B cell (primary cell): ENCODE results near the gene SLCO4C1.

Source experiments
- CTCF ChIP-seq: fragments of 200-600 bp; IDR thresholded peaks from one replicate; pipeline ENCODE4 v1.8.0; 2022; ENCODE audit warnings: antibody characterized with exemption, mild to moderate bottlenecking
- EZH2 ChIP-seq: IDR thresholded peaks from 2 replicates; pipeline ENCODE4 v1.6.1; 2012; ENCODE audit warnings: borderline replicate concordance, low read depth, mild to moderate bottlenecking, moderate library complexity, low read length; ENCODE audit not compliant: insufficient read depth, poor library complexity, severe bottlenecking

GRCh38 chr5:102200861-102201260, 95.2 kb downstream of the SLCO4C1 start:
- TF ChIP-seq CTCF (no peak), EZH2 (no peak)
